ENCODE data around the gene PMEPA1.

Gene PMEPA1

DNA sequence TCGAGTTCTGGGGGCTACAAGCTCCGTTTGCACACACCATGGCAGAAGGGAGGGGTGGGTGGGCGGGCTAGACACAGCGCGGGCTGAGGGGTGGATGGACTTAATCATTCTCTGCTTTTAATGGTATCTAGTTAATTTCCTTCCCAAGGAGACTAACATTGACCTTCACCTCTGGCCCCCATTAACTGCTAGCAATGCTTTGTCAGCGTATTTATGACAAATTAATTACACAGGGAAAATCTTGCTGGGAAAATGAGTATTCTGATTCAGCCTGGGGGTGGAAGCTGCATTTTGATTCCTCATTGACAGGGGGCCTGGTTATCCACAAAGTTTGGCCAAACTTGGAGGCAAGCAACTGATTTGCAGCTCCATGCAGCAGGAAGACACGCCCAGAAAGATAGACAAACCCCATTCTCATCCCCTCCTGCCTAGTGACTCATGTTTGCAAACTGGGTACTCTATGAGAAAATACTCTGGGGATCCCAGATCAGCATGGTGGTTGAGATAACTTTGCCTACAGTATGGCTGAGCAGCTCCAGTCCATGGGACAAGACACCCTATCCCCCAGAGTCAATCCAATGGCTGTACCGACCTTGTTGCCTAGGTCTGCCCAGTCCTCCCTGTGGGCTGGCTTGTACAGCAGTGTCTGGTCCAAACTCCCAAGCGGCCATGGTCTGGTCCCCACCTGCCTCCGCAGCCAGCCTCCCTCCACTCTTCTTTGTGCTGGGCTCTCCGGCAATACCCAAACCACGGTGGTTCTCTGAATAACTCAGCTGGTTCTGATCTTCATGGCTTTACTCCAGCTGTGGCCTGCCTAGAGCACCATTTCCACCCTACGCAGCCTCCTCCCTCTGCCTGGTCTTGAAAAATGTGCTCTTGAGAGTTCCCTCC lies 109.2 kb downstream of the PMEPA1 start:
- DNase-seq, result no peak

DNA sequence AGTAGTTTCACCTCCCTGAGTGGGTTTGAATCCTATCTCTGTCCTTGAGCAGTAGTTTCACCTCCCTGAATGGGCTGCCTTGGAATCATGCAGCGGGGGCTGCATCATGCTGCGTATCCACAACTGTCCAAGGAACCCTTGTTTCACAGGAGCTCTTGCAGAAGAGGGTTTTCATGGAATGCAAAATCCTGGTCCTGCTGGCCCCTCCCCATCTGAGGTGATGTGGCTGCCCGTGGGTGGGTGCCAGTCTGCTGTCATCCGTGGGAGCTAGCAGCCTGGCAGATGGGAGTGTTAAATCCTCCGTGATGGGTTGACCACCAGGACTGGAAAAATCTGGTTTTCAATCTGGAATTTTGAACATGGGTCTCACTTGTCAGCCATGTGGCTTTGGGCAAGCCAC lies 111.3 kb downstream of the PMEPA1 start:
- DNase-seq, result no peak
